ENCODE results near the gene HINFP.
"Not testable (repeated sequence)": the region's sequence is repeated elsewhere in the genome, so short reads cannot be mapped to it uniquely, and the experiment has no call there.

HINFP gene

GRCh38 chr11:119100994-119101758, 20.2 kb upstream of the HINFP start:
- DNase-seq (ENCODE audit: insufficient read length, low spot score): no peak
- TF ChIP-seq, protein P1, sequence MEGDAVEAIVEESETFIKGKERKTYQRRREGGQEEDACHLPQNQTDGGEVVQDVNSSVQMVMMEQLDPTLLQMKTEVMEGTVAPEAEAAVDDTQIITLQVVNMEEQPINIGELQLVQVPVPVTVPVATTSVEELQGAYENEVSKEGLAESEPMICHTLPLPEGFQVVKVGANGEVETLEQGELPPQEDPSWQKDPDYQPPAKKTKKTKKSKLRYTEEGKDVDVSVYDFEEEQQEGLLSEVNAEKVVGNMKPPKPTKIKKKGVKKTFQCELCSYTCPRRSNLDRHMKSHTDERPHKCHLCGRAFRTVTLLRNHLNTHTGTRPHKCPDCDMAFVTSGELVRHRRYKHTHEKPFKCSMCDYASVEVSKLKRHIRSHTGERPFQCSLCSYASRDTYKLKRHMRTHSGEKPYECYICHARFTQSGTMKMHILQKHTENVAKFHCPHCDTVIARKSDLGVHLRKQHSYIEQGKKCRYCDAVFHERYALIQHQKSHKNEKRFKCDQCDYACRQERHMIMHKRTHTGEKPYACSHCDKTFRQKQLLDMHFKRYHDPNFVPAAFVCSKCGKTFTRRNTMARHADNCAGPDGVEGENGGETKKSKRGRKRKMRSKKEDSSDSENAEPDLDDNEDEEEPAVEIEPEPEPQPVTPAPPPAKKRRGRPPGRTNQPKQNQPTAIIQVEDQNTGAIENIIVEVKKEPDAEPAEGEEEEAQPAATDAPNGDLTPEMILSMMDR (IDR thresholded peaks at IDR 0.05; ENCODE audit: insufficient read depth, missing control alignments): no peak
- FAIRE-seq: no peak

- DNase-seq (ENCODE audit: insufficient read length, low spot score) (no peak), FAIRE-seq (peak; percentile 51)
- TF ChIP-seq, protein P1 (IDR thresholded peaks at IDR 0.05; ENCODE audit: insufficient read depth, missing control alignments): no peak
These were observed 19.5 kb upstream of the HINFP start, which contains the start of gene DPAGT1 for GRCh38 chr11:119101759-119102423. Gene DPAGT1, minus strand, starts transcription at chr11:119101853. Its CDS starts 198 bp downstream, at chr11:119101655.

DNA sequence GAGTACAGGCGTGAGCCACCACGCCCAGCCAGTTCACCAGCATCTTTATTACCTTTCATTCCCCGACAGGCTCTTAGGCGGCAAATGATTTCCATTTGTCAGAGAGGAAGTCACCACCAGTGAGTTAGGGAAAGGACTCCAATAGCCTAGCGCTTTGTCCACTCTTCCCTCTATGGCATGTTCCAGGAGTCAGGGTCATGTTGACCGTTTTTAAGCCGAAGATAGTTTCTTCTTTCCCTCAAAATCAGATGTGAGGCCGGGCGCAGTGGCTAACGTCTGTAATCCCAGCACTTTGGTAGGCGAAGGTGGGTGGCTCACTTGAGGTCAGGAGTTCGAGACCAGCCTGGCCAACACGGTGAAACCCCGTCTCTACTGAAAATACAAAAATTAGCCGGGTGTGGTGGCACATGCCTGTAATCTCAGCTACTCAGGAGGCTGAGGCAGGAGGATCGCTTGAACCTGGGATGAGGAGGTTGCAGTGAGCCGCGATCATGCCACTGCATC, 18.2 kb upstream of the HINFP start:
- not testable (repeated sequence) for FAIRE-seq; DNase-seq (ENCODE audit: insufficient read length, low spot score)

- FAIRE-seq: no peak
- TF ChIP-seq, protein P1 (IDR thresholded peaks at IDR 0.05; ENCODE audit: insufficient read depth, missing control alignments): peak; percentile 42
- no peak for DNase-seq (ENCODE audit: insufficient read length, low spot score)
These were observed 17.6 kb upstream of the HINFP start for GRCh38 chr11:119103793-119104192.

DNA sequence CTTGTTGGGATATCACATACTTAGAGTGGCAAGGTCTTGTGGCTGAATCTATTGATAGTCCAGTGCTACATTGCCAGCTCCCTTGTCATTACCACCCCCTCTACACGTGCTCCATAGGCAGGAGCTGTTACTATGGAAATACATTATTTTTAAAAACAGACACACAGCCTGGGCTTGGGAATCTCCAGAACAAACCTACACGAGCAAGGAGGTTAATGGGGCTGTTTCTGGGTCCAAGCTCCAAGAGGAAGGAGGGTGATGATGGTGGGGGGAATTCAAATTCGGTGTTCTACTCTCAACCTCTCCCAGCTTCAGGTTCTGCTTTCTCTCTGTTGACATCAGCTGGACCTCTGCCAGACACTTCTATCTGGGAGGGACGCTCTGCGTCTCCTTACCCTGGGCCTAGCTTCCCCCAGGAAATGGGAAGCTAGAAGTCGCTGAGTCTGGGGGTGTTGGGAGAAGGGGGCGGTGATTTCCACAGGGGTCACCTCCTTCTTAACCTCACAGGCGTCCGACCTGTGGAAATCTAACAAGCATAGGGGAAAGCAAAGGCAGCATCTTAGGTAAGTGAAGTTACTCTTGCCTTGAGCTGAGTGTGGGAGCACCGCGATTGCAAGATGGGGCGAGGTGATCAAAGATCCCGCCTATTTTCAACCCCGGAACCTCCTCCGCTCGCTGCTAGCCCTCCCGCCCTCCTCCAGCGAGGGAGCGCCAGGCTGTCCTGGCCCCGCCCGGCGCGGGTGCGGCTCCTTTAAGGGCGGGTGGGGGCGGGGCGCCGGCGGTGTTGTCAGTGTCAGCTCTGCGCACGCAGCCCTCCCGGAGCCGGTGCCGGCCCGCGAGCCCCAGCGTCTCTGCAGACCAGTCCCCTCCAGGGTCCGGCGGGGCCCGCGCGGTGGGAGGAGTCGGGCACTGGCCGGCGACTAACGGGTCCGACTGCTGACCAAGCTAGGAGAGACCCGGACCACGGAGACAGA, 14.5 kb upstream of the HINFP start, which contains the start of gene C2CD2L:
C2CD2L (plus strand) TSS at position 781 of the 974 bp plus-strand sequence. CDS start 398 bp downstream, outside the sequence.
- DNase-seq (ENCODE audit: insufficient read length, low spot score): peak; percentile 93
- TF ChIP-seq, protein P1 (IDR thresholded peaks at IDR 0.05; ENCODE audit: insufficient read depth, missing control alignments): no peak
- FAIRE-seq: no peak

DNA sequence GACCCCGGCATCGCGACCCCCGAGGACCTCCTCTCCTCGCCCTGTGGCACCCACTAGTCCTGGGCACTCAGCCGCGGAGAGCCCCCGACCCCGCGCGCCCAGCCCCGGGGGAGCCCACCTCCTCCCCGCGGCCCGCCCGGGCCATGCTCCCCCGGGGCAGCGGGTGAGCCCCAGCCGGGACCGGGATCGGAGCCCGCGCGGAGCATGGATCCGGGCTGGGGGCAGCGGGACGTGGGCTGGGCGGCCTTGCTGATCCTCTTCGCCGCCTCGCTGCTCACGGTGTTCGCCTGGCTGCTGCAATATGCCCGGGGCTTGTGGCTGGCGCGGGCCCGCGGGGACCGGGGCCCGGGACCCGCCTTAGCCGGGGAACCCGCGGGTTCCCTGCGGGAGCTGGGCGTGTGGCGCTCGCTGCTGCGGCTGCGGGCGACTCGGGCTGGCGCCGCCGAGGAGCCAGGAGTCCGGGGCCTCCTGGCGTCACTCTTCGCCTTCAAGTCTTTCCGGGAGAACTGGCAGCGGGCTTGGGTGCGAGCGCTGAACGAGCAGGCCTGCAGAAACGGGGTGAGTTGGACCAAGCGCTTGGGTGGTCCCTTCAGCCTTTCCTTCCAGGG, 13.7 kb upstream of the HINFP start:
- no peak for DNase-seq (ENCODE audit: insufficient read length, low spot score)
- no peak for FAIRE-seq
- TF ChIP-seq, protein P1 (IDR thresholded peaks at IDR 0.05; ENCODE audit: insufficient read depth, missing control alignments): no peak

Data from D721Med (cell line).